Measurements from ENCODE around the gene POM121C. TPM values are rescaled to one million over a fixed set of nuclear protein-coding genes. Genes with fewer than 3 reads are reported as not detected.

Gene POM121C
- total and polyA plus RNA-seq, 2 experiments from 2014 or later: 41.5 to 44.0 TPM

Small RNA genes within 50 kb of the gene (small RNA-seq; reads per million reads assigned to genes)
- gene AC211429.1 (ENCODE audit: low replicate concordance): not detected
- not detected for gene RF00019 (ENCODE audit: low replicate concordance)

Other genes with a start within 250 kb of the POM121C start
- gene TRIM73, start 90.7 kb downstream of the POM121C start, total RNA-seq (2014; rRNA removed; shearing (Covaris generic)): 0.31 and 0.54 TPM in 2 replicates
- gene TRIM73, start 90.7 kb downstream of the POM121C start, polyA plus RNA-seq (2016; fragmentation: Nextera tagmentation; extraction: Ambion mirVana): 0.96 and 1.2 TPM in 2 replicates
- gene SPDYE5, start 6.0 kb upstream of the POM121C start, total RNA-seq (2014; rRNA removed; shearing (Covaris generic)): not detected in 2 replicates
- gene SPDYE5, start 6.0 kb upstream of the POM121C start, polyA plus RNA-seq (2016; fragmentation: Nextera tagmentation; extraction: Ambion mirVana): 1.2 and 1.8 TPM in 2 replicates